Adipocyte (in vitro differentiated cells): Measurements from ENCODE around the gene ARF1.

ENCODE experiments used
- DNase-seq: peaks from one replicate; pipeline ENCODE4 v3.0.0-alpha.2; 2015; ENCODE audit warnings: low read depth
- H3K27me3 ChIP-seq: replicated peaks from 2 replicates; pipeline ENCODE4 v1.7.0; 2013; ENCODE audit warnings: mild to moderate bottlenecking, low read length, moderate library complexity; ENCODE audit not compliant: control insufficient read depth, insufficient read depth
- H3K36me3 ChIP-seq: 2 replicates; pipeline ENCODE4 v1.7.0; 2013; ENCODE audit warnings: low read length, mild to moderate bottlenecking, moderate library complexity; ENCODE audit not compliant: control insufficient read depth, insufficient read depth, severe bottlenecking
- H3K4me1 ChIP-seq: 2 replicates; pipeline ENCODE4 v1.7.0; 2013; ENCODE audit warnings: mild to moderate bottlenecking, low read length, moderate library complexity; ENCODE audit not compliant: control insufficient read depth, insufficient read depth
- H3K4me3 ChIP-seq: 2 replicates; pipeline ENCODE4 v1.7.0; 2013; ENCODE audit warnings: mild to moderate bottlenecking, low read length, moderate library complexity
- H3K9ac ChIP-seq: 2 replicates; pipeline ENCODE4 v1.7.0; 2013; ENCODE audit warnings: mild to moderate bottlenecking, low read length, moderate library complexity
- H3K9me3 ChIP-seq: 2 replicates; pipeline ENCODE4 v1.7.0; 2013; ENCODE audit warnings: mild to moderate bottlenecking, low read length, moderate library complexity; ENCODE audit not compliant: control insufficient read depth

ARF1 gene

DNA sequence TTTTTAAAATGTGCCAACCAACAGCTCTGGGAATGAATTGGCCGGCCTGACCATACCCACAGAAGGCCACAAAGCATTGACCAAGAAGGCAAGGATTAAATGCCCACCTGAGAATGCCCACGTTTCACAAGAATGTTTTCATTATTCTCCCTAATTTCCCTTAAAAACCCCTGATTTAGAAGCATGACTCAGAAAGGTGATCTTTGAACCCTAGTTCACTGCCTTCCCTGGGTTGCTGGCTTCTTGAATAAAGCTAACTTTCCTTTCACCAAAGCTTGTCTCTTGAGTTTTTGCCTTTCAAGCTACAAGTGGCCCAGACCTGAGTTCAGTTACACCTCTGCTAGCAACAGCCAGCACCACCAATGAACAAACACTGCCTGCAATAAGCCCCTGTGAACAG, 41.0 kb downstream of the ARF1 start:
- H3K4me3 ChIP-seq: no peak overlapping the region

DNA sequence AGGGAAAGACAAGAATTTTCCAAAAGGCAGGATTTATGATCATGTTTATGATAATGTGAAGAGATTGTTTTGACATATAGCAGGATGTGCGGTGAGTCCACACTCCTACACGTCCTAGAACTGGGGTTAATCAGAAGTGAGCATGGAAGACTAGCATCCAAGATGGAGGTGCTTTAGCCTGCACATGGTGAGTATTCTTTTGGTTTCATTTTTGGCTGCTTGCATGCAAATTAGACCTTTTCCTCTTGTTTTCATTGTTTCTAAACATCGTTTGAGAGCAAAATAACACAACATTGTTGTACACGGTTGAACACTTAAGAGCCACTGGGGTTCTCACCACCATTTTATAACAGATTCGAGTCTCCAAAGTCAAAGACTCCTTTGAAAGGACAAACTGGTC, 42.7 kb downstream of the ARF1 start:
- H3K27me3 ChIP-seq: no peaks in the 10 kb centered on the region
- H3K9ac ChIP-seq: no peak overlapping the region
- H3K9me3 ChIP-seq: no peaks in the 10 kb centered on the region
- no peak for DNase-seq
- H3K4me3 ChIP-seq: no peak overlapping the region
- H3K36me3 ChIP-seq: no peaks in the 10 kb centered on the region
- peaks cover 35% of the 10 kb centered on the region for H3K4me1 ChIP-seq

More for the DNA sequence above, 41.0 kb downstream of the ARF1 start:
- no peaks in the 10 kb centered on the region for H3K9me3 ChIP-seq
- no peak overlapping the region for H3K9ac ChIP-seq
- H3K27me3 ChIP-seq: no peaks in the 10 kb centered on the region
- no peak for DNase-seq
- peaks cover 49% of the 10 kb centered on the region for H3K4me1 ChIP-seq
- H3K36me3 ChIP-seq: no peaks in the 10 kb centered on the region

DNA sequence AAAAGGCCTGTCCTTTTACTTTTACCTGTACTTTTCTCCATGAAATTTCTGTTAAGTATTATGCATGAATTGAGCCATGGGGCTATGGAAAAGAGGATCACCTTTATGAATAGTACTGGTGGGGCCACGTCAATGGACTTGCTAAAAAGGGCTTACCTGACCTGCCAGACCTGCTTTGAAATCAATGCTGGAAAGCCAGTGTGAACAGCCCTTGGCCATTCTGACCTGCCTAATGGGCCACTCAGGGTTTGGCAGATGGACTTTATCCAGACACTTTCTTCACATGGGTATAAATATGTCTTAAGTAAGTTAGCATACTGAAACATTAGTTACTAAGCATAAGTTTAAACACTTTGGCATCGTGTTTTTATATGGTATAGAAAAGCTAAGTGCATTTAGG, 49.3 kb downstream of the ARF1 start:
- H3K4me3 ChIP-seq: no peak overlapping the region
- no peak for DNase-seq
- H3K9me3 ChIP-seq: no peaks in the 10 kb centered on the region
- no peaks in the 10 kb centered on the region for H3K36me3 ChIP-seq
- H3K9ac ChIP-seq: no peak overlapping the region
- peaks cover 5% of the 10 kb centered on the region for H3K4me1 ChIP-seq
- H3K27me3 ChIP-seq: peaks cover 15% of the 10 kb centered on the region

DNA sequence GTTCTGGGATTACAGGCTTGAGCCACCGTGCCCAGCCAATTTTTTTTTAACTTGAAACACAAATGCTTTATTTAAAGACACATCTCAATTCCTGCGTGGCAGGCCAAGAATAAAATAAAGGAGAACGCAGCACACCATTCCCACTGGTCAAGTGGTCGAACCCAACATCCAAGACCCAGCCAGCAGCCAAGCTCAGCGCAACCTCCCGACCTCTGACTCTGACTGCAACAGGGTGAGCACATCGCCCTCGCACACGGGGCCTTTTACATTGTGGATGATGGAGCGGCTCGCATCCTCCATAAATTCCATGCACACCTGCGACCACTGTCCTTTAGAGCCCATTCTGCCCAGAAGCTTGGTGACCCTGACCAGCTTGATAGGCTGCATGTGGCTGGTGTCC, 52.1 kb downstream of the ARF1 start:
- no peak for DNase-seq
- no peak overlapping the region for H3K4me3 ChIP-seq
- H3K4me1 ChIP-seq: no peaks in the 10 kb centered on the region
- H3K9ac ChIP-seq: no peak overlapping the region
- H3K36me3 ChIP-seq: no peaks in the 10 kb centered on the region
- no peaks in the 10 kb centered on the region for H3K9me3 ChIP-seq
- H3K27me3 ChIP-seq: peaks cover 20% of the 10 kb centered on the region

DNA sequence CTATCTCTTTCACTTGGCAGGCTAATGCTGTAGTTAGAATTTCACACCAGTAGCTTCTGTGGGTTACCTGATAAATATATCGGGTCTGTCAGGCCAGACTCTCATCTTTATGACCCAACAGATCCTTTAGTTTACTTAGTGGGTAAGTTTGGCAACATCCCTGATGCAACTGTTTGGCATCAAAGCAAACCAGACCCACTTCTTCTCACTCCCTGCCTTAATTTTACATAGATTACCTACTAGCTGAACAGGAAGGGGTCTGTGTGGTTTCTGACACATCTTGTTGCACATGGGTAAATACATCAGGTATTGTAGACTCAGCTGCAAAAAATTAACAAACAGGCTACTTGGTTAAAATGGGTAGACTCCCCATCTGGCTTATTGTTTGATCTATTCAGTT, 54.4 kb downstream of the ARF1 start:
- Histone ChIP-seq H3K27me3 (peaks cover 20% of the 10 kb centered on the region), H3K36me3 (no peaks in the 10 kb centered on the region)
- DNase-seq: no peak

DNA sequence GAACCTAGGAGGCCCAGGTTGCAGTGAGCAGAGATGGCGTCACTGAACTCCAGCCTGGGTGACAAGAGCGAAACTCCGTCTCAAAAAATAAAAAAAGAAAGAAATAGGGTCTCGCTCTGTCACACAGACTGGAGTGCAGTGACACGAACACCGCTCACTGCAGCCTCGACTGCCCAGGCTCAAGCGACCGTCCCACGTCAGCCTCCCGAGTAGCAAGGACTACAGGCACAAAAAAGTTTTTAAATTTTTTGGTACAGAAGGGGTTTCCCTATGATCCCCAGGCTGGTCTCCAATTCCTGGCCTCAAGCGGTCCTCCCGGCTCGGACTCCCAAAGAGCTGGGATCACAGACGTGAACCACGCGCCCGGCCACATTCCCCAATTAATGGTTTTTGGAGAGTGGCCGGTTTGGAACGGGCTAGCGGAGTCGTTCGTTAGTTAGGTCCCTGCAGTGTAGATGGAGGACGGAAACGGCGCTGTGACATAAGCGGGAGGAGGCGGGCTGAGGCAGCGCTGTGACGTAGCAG, 57.0 kb downstream of the ARF1 start:
- Histone ChIP-seq H3K9me3 (no peaks in the 10 kb centered on the region), H3K36me3 (no peaks in the 10 kb centered on the region), H3K27me3 (peaks cover 15% of the 10 kb centered on the region), H3K9ac (peak overlapping the region; percentile 98), H3K4me1 (peaks cover 31% of the 10 kb centered on the region), H3K4me3 (peak overlapping the region; percentile 97)
- no peak for DNase-seq

More for the DNA sequence above, 54.4 kb downstream of the ARF1 start:
- H3K4me1 ChIP-seq: peaks cover 11% of the 10 kb centered on the region
- no peaks in the 10 kb centered on the region for H3K9me3 ChIP-seq
- H3K9ac ChIP-seq: no peak overlapping the region
- H3K4me3 ChIP-seq: no peak overlapping the region

DNA sequence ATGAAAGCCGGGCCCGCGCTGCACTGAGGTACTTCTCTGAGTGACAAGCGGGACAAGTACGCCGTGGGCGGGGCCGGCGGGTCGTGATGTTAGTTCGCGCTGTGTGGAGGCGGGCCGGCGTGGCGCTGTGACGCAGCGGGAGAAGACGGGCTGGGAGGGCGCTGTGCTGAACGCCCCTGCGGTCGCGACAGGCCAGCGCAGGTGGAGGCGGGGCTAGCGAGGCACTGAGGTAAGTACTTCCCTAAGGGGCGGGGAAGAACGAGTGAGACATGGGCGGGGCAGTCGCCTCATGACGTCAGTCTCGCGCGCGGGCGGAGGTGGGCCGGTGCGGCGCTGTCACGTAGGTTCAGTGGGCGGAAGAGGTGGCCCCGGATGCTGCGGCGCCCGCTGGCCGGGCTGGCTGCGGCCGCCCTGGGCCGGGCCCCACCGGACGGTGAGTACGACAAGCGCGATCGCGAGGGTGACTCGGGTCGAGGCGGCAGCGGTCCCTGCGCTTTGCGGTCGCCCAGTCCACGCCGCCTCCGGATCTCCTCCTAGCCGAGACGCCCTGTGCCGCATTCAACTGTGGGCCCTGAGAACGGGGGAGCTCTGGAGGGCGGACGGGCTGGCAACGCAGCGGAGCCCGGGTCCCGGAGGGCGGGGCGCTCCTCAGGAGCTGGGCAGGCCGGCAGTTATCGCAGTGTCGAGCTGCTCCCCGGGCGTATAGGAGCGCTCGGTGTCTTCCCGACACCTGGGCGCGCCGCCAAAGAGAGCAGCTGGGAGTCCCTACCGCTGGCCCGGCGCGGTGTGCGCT, 57.6 kb downstream of the ARF1 start, which contains the start of gene GUK1:
Gene GUK1, plus strand, starts transcription at position 349 of the 793 bp plus-strand sequence. Its CDS starts 24 bp downstream, at position 373.
- Histone ChIP-seq H3K9ac (peak within 1 kb of the TSS; percentile 98), H3K9me3 (no peaks in the 10 kb centered on the region), H3K4me3 (peak within 1 kb of the TSS; percentile 97), H3K36me3 (no peaks in the 10 kb centered on the region), H3K27me3 (peaks cover 12% of the 10 kb centered on the region), H3K4me1 (peaks cover 31% of the 10 kb centered on the region)
- peak; percentile 98 for DNase-seq

DNA sequence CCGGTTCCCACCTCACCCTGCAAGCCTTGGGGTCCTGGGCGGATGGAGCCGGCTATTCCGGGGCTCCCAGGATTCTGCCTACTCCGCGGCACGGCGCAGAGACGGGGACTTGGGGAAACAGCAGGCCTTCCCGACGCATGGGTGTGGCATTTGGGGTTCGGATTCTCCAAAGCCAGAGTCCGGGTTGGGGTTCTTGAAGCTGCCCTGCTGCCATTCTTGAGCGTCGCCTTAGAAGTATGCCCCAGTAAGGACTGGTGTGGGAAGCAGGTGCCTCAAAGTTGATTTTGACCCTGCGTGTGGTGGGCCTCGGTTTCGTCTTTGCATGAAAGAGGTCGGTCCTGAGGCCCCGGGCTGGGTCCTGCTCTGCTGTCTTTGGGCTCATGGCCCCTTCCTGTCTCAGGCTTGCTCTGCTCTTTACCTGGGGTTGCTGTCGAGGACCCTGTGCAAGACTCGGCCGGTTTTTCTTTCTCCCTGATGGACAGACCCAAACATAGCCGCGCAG, 58.3 kb downstream of the ARF1 start:
- peak overlapping the region; percentile 97 for H3K4me3 ChIP-seq
- H3K4me1 ChIP-seq: peaks cover 31% of the 10 kb centered on the region
- peaks cover 5% of the 10 kb centered on the region for H3K36me3 ChIP-seq
- no peaks in the 10 kb centered on the region for H3K9me3 ChIP-seq
- peak overlapping the region; percentile 98 for H3K9ac ChIP-seq
- peaks cover 7% of the 10 kb centered on the region for H3K27me3 ChIP-seq
- no peak for DNase-seq

DNA sequence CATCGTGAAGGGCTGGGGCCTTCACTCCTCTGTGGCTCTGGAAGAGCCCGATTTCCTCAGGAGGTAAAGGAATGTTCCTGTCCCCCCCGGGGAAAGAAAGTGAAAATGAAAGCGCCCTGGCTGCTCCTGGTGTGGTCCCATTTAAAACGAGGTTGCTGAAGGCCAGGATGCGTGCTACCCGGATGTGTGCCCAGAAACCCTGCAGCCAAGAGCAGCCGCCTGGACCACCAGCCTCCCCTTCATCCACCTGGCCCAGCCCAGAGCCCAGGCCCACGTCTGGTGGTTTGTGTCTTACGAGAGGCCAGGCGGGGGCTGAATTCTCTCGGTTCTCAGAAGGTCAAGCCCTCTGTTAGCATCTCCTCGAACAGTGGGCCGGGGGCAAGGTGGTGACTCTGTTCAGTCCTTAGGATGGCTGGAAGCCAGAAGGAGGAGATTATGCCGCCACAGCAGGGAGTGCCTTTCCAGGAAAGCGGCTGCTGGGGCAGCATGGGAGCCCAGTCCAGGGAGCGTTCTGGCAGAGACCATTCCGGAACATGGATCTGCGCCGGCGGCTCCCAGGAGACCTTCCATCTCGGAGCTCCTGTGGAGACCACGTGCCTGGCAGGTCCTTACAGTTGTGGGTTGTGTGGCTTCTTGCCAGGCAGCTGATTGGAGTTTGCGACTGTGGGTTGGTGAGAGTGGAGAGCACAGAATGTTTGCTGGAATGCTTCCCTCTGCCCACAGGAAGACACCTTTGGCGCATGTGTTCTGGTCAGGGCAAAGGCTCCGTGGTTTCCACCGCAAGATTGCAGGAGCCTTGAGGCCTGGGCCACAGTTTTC, 58.9 kb downstream of the ARF1 start:
- Histone ChIP-seq H3K9me3 (no peaks in the 10 kb centered on the region), H3K27me3 (peaks cover 4% of the 10 kb centered on the region), H3K4me3 (peak overlapping the region; percentile 97), H3K36me3 (peaks cover 8% of the 10 kb centered on the region), H3K9ac (peak overlapping the region; percentile 98), H3K4me1 (peaks cover 31% of the 10 kb centered on the region)
- peak; percentile 40 for DNase-seq

DNA sequence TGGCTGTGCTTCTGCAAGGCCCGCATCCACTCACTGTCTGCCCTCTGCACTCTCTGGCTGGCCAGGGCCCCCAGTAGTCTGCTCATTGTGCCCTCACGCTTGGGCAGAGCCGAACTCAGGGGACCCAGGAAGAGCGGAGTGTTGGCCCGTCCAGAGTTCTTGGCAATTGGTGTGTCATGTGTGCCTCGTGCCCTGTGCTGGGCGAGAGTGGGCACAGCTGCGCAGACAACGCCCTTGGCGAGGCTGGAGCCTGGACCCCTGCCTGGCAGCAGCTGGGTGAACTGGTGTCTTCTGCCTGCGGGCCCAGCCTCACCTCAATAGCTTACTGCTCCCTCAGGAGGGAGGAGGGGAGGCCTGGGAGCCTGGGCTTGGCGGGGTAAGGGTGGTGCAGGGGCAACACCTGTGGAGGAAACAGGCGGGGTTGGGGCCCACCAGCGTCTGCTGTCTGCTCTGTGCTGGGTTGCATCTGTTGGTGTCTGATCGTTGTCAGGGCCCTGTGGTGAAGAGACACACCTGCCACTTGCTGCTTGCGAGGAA, 59.7 kb downstream of the ARF1 start:
- peaks cover 13% of the 10 kb centered on the region for H3K36me3 ChIP-seq
- H3K9ac ChIP-seq: peak overlapping the region; percentile 98
- H3K27me3 ChIP-seq: no peaks in the 10 kb centered on the region
- peaks cover 31% of the 10 kb centered on the region for H3K4me1 ChIP-seq
- H3K4me3 ChIP-seq: peak overlapping the region; percentile 97
- no peaks in the 10 kb centered on the region for H3K9me3 ChIP-seq
- no peak for DNase-seq

DNA sequence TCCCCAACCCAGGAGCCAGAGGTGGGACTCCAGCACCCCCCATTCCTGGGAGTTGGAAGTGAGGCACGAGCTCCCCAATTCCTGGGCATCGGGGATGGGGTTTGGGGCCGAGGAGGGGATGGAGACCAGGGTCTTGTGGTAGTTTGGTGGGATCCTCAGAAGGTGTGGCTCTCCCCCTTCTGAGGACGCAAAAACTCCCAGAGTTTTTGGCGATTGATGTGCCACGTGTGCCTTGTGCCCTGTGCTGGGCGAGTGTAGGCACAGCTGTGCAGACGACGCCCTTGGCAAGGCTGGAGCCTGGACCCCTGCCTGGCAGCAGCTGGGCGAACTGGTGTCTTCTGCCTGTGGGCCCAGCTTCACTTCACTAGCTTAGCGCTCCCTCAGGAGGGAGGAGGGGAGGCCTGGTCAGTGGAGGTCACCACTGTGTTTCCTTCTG, 60.2 kb downstream of the ARF1 start:
- peaks cover 18% of the 10 kb centered on the region for H3K36me3 ChIP-seq
- H3K9me3 ChIP-seq: no peaks in the 10 kb centered on the region
- H3K4me1 ChIP-seq: peaks cover 31% of the 10 kb centered on the region
- no peaks in the 10 kb centered on the region for H3K27me3 ChIP-seq
- DNase-seq: no peak
- H3K9ac ChIP-seq: peak overlapping the region; percentile 98
- peak overlapping the region; percentile 97 for H3K4me3 ChIP-seq
